Kidney (tissue), 14 donors: ENCODE data around the gene LRRC27. TPM values are rescaled to one million over a fixed set of nuclear protein-coding genes. Genes with fewer than 3 reads are reported as not detected.

Source experiments
- DNase-seq, 5 donors: peaks; one replicate each; pipeline ENCODE4 v3.0.0-alpha.2; 2013 to 2020
- FAIRE-seq: peaks from 2 replicates; lab custom pipeline; 2012; peaks lifted over from hg19 to GRCh38; lab: Jason Lieb, UNC
- H3K27ac ChIP-seq, 2 donors: one replicate each; pipeline ENCODE4 v1.7.0; 2013; ENCODE audit warnings: low read depth in 2 of 2, low read length in 2 of 2, inconsistent platforms in 1 of 2
- H3K27me3 ChIP-seq: one replicate; pipeline ENCODE4 v1.7.1; 2013; ENCODE audit warnings: low read length, inconsistent platforms; ENCODE audit not compliant: control insufficient read depth, insufficient read depth
- H3K36me3 ChIP-seq, 3 donors: one replicate each; pipeline versions ENCODE4 v1.7.0 to v1.7.1; 2013; ENCODE audit warnings: low read length in 3 of 3, control low read depth in 1 of 3, inconsistent platforms in 1 of 3; ENCODE audit not compliant: insufficient read depth in 3 of 3, control insufficient read depth in 2 of 3
- H3K4me1 ChIP-seq, 3 donors: one replicate each; pipeline versions ENCODE4 v1.7.0 to v1.7.1; 2013; ENCODE audit warnings: low read length in 3 of 3, inconsistent platforms in 1 of 3, low read depth in 1 of 3; ENCODE audit not compliant: control insufficient read depth in 2 of 3, insufficient read depth in 2 of 3
- H3K4me3 ChIP-seq, 3 donors: one replicate each; pipeline versions ENCODE4 v1.7.0 to v1.8.1; 2013; ENCODE audit warnings: low read length in 3 of 3, control low read depth in 1 of 3, inconsistent platforms in 1 of 3
- H3K9ac ChIP-seq, 3 donors: one replicate each; pipeline versions ENCODE4 v1.7.0 to v1.7.1; 2013; ENCODE audit warnings: low read length in 3 of 3, control low read depth in 1 of 3, inconsistent platforms in 1 of 3
- H3K9me3 ChIP-seq, 3 donors: one replicate each; pipeline versions ENCODE4 v1.7.0 to v1.7.1; 2013; ENCODE audit warnings: low read length in 3 of 3, control low read depth in 1 of 3, inconsistent platforms in 1 of 3; ENCODE audit not compliant: control insufficient read depth in 2 of 3, insufficient read depth in 1 of 3
- intact Hi-C: fragments of 100-400 bp; cut with DNase I; formaldehyde crosslinking; loops from one replicate; pipeline ENCODE4 v1.11.1; 2022
- polyA plus RNA-seq: library from polyadenylated mRNA; stranded (reverse); fragments of 350-450 nt; fragmentation: Illumina TruSeq; extraction: RNeasy Lipid Tissue Mini Kit (QIAGEN cat#74804); gene quantifications from one replicate; pipeline ENCODE4 v1.2.3, GENCODE V29; 2014; ENCODE audit warnings: low read depth, low replicate concordance; ENCODE audit not compliant: insufficient read depth
- total RNA-seq: library from RNA; stranded (reverse); fragmentation: NEBNext Ultra II Directional; extraction: Animal tissue kit (Norgen Biotek cat#: 25700); gene quantifications from one replicate; pipeline ENCODE4 v1.2.1, GENCODE V29; 2021
- TF ChIP-seq, protein P1 (sequence below): IDR thresholded peaks from 3 replicates; pipeline ENCODE4 v1.5.1; 2012; ENCODE audit warnings: mild to moderate bottlenecking, moderate library complexity, borderline replicate concordance; ENCODE audit not compliant: insufficient read depth; ENCODE audit errors: extremely low read depth
- donor health status: control.
- donor health status: control.
- donor health status: control.
- donor health status: control.
- donor health status: control.
- donor health status: DM: yes; HTN: yes; CAD: no.
- donor health status: Normal renal cell carcinoma (clear cell type).

LRRC27 gene
- total and polyA plus RNA-seq, 2 donors from 2014 or later = 14.4 to 14.6 TPM

DNA sequence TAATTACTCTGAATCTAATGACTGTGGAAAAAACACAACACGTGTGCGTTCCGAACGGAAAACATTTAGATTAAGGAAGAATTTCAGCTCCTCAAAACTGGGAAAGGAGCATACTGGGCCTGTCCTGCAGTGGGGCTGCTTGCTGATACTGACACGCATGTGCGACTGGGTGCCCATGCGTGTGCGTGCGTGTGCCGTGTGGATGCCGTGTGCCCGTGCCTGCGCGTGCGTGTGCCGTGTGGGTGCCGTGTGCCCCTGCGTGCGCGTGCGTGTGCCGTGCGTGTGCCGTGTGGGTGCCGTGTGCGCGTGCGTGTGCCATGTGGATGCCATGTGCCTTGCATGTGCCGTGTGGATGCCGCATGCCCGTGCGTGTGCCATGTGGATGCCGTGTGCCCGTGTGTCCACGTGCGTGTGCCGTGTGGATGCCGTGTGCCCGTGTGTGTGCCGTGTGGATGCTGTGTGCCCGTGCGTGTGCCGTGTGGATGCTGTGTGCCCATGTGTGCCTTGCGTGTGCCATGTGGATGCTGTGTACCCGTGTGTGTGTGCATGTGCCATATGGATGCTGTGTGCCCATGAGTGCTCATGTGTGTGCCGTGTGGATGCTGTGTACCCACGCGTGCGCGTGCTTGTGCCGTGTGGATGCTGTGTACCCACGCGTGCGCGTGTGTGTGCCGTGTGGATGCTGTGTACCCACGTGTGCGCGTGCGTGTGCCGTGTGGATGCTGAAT is 93.2 kb downstream of the LRRC27 start:
- DNase-seq = peak in 1 of 5 donors; percentile 46
- FAIRE-seq = no peak
- no peak overlapping the region for H3K9ac ChIP-seq
- peaks cover 4 to 32% (median 6%) of the 10 kb centered on the region in 3 donors for H3K4me1 ChIP-seq
- no peak overlapping the region for H3K4me3 ChIP-seq
- intact Hi-C loops = no loop called here
- TF ChIP-seq, protein P1, sequence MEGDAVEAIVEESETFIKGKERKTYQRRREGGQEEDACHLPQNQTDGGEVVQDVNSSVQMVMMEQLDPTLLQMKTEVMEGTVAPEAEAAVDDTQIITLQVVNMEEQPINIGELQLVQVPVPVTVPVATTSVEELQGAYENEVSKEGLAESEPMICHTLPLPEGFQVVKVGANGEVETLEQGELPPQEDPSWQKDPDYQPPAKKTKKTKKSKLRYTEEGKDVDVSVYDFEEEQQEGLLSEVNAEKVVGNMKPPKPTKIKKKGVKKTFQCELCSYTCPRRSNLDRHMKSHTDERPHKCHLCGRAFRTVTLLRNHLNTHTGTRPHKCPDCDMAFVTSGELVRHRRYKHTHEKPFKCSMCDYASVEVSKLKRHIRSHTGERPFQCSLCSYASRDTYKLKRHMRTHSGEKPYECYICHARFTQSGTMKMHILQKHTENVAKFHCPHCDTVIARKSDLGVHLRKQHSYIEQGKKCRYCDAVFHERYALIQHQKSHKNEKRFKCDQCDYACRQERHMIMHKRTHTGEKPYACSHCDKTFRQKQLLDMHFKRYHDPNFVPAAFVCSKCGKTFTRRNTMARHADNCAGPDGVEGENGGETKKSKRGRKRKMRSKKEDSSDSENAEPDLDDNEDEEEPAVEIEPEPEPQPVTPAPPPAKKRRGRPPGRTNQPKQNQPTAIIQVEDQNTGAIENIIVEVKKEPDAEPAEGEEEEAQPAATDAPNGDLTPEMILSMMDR = no peak
- no peaks in the 10 kb centered on the region for H3K27me3 ChIP-seq
- H3K36me3 ChIP-seq = peaks cover 0 to 12% (median 7%) of the 10 kb centered on the region in 3 donors
- no peak overlapping the region for H3K27ac ChIP-seq
- peaks cover 0 to 9% (median 0%) of the 10 kb centered on the region in 3 donors for H3K9me3 ChIP-seq

DNA sequence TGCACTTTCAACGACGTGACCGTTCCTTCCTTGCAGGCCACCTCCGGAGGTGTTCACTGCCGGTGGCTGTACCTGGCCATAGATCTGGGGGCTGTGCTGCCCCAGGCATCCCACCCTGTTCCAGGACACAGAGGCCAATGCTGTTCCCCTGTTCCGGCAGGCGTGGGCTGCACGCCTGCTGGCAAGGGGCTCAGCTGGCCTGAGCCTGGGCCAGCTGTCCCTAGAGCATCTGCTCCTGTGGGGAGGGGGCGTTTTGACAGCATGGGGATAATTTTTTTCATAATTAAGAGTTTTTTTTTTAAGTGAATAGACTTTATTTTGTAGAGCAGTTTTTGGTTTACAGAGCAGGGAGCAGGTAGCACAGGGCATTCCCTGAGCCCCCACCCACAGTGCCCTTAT is 93.8 kb downstream of the LRRC27 start:
- peaks cover 6 to 30% (median 7%) of the 10 kb centered on the region in 3 donors for H3K4me1 ChIP-seq
- H3K27me3 ChIP-seq = no peaks in the 10 kb centered on the region
- intact Hi-C loops = no loop called here
- TF ChIP-seq, protein P1 = no peak
- no peak overlapping the region for H3K27ac ChIP-seq
- peaks cover 0 to 12% (median 7%) of the 10 kb centered on the region in 3 donors for H3K36me3 ChIP-seq
- peaks cover 0 to 9% (median 0%) of the 10 kb centered on the region in 3 donors for H3K9me3 ChIP-seq
- H3K9ac ChIP-seq = no peak overlapping the region
- FAIRE-seq = no peak
- no peak for DNase-seq
- H3K4me3 ChIP-seq = no peak overlapping the region

DNA sequence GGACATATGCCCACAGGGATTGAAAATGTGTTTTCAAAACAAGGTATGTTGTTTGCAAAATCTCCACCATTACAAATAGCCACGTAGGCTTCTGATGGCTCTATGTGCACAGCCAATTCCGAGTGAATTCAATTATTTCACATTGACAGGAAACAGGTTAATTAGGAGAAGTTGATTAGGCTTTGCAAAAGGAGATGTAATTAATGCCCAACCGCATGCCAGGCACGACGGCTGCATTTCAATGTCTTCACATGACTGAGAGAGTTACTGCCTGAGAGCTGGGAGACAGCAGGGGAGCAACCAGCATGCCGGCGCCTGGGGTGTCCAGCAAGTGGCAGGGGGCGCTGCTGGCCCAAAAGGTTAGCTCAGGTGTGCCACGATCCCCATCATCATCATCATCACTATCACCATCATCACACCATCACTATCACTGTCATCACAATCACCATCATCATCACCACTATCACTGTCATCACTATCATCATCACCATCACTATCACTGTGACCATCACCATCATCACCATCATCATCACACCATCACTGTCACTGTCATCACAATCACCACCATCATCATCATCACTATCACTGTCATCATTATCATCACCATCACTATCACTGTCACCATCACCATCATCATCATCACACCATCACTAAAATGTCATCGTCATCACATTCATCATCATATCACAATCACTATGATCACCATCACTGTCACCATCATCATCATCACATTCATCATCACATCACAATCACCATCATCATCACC is 95.2 kb downstream of the LRRC27 start:
- Histone ChIP-seq H3K9ac (no peak overlapping the region), H3K27ac (no peak overlapping the region), H3K36me3 (peaks cover 0 to 12% (median 7%) of the 10 kb centered on the region in 3 donors), H3K4me1 (peaks cover 0 to 24% (median 7%) of the 10 kb centered on the region in 3 donors), H3K4me3 (no peak overlapping the region), H3K9me3 (peaks cover 0 to 9% (median 0%) of the 10 kb centered on the region in 3 donors), H3K27me3 (no peaks in the 10 kb centered on the region)
- intact Hi-C loops = no loop called here
- TF ChIP-seq, protein P1 = no peak
- DNase-seq = peak in 1 of 5 donors; percentile 39
- no peak for FAIRE-seq
